Tibial nerve (tissue), 4 donors: Measurements from ENCODE around the gene GRHL1.

Experiments used
- CTCF ChIP-seq, 5 experiments: fragments of 200-600 bp in 3 of 5; fragments of 450-650 bp in 2 of 5; sonication (generic) in 3 of 5; IDR thresholded peaks; one replicate each; pipeline ENCODE4 v1.5.1; 2016 to 2019; ENCODE audit warnings: antibody characterized with exemption in 5 of 5, mild to moderate bottlenecking in 3 of 5, moderate library complexity in 2 of 5
- EP300 ChIP-seq, 2 donors: sonication (generic); formaldehyde crosslinking; IDR thresholded peaks; one replicate each; pipeline ENCODE4 v1.6.1; 2017; ENCODE audit warnings: antibody characterized with exemption in 2 of 2, mild to moderate bottlenecking in 1 of 2

GRCh38 chr2:9944330-9944758, 7.1 kb upstream of the GRHL1 start:
- no peak for TF ChIP-seq CTCF (IDR thresholded peaks at IDR 0.05)
- no peak for TF ChIP-seq EP300 (IDR thresholded peaks at IDR 0.05)
